Endothelial cell of hepatic sinusoid (primary cell): ENCODE results near the gene BCOR.

Experiments
- in situ Hi-C: cut with HindIII; loops from 2 replicates; pipeline ENCODE4 v1.10.0; 2017; ENCODE audit warnings: low sequenced_read_pairs

Gene BCOR

GRCh38 chrX:40037367-40037766, 60.4 kb downstream of the BCOR start:
- in situ Hi-C loops = no loop called here

GRCh38 chrX:40035726-40036125, 62.0 kb downstream of the BCOR start:
- in situ Hi-C loops = no loop called here

DNA sequence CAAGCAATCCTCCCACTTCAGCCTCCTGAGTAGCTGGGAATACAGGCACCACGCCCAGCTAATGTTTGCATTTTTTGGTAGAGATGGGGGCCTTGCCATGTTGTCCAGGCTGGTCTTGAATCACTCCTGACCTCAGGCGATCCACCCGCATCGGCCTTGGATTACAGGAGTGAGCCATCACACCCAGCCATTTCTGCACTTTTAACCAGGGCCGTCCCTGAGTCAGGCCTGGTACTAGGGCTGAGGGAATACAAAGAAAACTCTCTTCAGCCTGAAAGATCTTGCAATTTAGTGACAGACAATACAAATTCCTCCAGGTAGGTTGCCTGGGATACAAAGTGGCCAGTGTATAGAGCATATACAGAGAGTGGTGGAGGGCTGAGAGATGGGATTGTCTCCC, 65.8 kb downstream of the BCOR start:
- in situ Hi-C loops = no loop called here

- in situ Hi-C loops = no loop called here
Measured at GRCh38 chrX:40030205-40030604, 67.6 kb downstream of the BCOR start.

DNA sequence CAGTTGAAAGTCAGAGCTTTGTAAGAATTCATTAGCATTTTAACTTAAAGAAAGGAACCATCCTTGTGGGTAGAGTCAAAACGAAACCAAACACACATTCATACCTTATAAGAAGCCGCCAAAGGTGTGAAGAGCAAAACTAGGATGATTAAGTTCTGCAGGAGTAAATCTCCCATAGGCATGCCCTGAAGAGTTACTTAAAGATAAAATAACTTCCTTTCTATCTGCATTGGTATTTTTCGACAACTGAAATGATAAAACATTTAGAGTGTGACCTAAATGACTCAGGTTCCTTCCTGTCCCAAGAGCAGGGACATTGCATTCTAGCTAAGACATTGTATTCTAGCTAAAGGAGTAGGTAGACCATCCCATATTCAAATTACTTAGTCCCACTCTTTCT, 75.3 kb downstream of the BCOR start:
- in situ Hi-C loops = no loop called here

DNA sequence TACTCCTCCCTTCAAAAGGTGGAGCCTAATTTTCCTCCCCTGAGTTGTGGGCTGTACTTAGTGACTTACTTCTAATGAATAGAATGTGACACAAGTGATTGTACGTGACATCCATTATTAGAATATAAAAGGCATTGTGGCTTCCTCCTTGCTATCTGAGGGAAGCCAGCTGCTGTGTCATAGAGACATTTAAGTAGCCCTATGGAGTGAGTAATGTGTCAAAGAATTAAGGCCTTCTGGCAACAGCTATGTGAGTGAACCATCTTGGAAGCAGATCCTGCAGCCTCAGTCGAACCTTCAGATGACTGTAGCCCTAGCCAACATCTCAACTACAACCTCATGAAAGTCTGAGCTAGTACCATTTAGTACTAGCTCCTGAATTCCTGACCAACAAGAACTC, 76.1 kb downstream of the BCOR start:
- in situ Hi-C loops = no loop called here

DNA sequence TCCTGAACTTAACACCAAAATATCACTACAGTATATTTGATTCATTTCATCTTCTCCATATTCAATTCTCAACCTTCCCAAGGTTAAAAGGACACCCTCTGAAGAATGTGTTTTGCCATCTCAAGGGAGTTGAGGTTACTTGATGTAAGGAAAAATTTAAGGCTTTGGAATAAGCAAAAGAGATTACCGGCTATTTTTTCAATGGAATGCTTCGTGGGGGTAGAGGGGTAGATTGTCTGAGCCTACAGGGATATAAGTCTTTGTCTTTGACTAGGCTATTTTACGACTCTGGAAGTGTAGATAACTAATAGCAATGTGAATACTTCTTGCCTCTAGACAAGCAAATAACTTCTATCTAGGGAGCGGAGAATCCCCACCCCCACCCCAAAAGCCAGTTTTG, 78.2 kb downstream of the BCOR start:
- in situ Hi-C loops = no loop called here

GRCh38 chrX:40018041-40018440, 79.7 kb downstream of the BCOR start:
- in situ Hi-C loops = no loop called here

GRCh38 chrX:40016749-40017148, 81.0 kb downstream of the BCOR start:
- in situ Hi-C loops = no loop called here

GRCh38 chrX:40015693-40016092, 82.1 kb downstream of the BCOR start:
- in situ Hi-C loops = no loop called here

- in situ Hi-C loops = no loop called here
Measured at GRCh38 chrX:40013266-40014195, 84.2 kb downstream of the BCOR start.

DNA sequence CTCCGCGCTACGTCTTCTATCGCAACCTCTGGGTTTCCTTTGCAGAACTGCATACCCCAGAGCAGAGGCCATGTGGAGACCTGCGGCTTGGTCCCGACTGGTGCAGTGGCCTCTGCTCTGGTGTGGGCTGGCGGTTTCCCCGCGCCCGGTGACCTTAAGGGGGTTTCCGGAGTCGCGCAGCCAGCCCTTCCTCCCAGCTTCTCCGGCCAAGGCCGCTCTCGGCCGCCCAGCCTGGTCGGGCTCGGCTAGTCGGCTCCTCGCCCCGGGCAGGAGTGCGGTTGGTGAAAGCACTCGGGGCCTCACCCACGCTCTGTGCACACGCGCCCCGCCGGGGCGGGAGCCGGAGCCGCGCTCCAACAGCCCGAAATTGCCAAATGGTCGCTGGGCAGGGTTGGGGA, 84.9 kb downstream of the BCOR start:
- in situ Hi-C loops = no loop called here

- in situ Hi-C loops = no loop called here
Measured at GRCh38 chrX:40012039-40012867, 85.5 kb downstream of the BCOR start.

GRCh38 chrX:40011322-40012038, 86.3 kb downstream of the BCOR start:
- in situ Hi-C loops = no loop called here

DNA sequence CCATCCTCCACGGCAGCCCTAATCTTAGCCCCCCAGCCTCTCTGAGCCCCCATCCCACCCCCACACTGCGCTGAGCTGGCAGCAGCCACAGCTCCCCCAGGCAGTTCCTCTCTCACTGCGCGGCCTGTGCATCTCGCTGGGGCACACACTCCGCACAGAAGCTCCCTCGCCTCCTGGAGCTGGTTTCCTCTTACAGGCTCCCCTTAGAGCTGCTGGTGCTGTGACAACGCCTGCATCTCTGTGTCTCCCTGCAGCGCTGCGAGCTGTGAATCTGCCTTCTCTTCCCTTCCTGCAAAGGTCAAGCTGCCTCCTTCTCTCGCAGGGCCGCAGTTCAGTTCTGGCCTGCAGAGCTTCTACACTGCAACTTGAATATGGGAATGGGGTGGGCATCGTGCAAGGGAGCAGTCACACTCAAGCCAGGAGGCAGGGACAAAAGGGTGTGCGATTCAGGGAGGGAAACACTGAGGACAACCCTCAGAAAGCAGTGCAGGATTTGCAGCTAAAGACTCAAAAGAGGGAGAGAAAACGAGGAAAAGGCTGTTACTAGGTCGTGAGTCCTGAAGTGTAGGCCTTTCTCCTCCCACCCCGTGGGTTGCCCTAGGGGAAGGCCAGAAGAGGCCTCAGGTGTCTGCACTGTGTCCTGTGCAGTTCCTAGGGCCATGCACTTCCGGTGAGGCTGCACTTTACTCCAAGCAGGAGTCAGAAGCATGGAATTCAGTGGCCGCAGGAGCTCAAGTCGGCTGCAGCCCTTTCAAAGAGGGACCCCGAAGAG, 87.0 kb downstream of the BCOR start:
- in situ Hi-C loops = no loop called here

DNA sequence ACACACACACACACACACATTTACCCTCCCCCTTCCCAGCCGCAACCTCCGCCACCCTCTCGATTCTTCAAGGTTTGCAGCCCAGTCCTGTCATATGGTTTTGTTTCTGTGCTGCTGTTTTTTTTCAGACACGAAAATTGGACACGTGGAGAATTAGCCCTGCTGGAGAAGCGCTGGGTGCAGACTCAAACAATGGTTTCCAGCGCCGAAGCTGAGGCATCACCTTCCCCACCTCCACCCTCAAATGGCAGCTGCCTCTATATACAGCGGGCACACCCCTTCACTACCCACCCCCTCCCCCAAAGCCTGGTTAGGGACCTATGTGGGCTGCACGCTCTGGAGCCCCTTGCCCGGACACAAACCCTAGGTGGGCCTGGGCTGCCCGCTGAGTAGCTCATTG, 87.9 kb downstream of the BCOR start:
- in situ Hi-C loops = no loop called here

DNA sequence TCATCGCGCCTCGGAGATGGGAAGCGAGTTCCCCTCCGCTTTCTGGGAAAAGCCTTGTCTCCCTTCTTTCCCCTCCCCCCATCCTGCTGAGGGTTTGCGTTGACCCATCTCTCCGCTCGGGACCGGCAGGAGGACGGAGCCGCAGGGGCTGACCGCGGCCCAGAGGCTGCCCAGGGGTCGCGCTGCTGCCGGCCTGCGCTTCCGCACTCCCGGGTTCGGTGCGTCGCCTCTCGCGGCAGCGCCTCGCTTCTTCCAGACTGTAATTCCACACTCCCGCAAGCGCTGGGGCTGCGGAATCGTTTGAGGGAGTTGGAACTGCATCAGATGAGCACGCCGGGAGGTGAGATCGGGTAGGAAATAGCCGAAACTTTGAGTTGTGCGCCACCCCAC, 88.3 kb downstream of the BCOR start:
- in situ Hi-C loops = no loop called here

GRCh38 chrX:40008791-40009461, 88.8 kb downstream of the BCOR start:
- in situ Hi-C loops = no loop called here

DNA sequence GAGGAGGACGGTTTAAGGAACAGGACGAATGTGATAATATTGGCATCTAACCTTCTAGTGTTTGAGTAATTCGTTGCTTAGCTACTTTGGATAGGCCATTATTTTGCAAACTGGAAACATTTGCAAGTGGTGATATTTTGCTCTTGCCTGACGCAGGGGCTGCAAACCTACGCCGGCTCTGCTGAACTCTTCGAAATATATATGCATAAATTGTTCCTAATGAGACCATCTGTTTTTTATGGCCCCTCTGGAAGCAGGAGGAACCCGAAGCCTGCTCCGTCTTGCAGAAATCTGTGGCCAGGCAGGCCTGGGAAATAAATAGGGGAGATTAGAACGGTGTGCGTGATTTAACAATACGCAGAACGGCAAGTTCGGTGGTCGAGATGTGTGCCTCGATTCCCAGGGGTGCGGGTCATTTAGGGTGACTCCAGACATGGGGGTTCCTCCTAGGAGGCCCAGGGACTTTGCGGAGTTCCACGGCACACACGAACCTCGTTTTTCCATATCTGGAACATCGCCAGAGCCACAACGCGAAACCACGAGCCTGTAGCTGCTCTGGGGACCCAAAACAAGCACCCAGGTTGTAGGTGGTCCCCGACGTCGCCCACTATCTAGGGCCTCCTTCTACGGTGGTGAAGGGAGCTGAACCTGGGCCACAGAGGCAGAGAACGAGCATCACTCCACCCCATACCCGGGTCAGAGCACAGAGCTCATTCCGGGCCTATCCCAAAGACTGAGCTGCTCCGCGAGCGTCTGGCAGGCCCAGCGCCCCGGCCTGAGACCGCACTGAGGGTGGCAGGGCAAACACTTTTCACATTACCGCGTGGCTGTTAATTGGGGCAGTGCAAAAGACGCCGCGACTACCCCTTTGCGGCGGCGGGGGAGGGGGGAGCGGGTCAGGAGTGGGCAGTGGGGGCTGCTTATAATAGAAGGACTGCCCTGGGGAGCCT, 89.7 kb downstream of the BCOR start:
- in situ Hi-C loops = no loop called here
